SK-N-SH (cell line): Measurements from ENCODE around the gene HSPB2. TPM values are rescaled to one million over a fixed set of nuclear protein-coding genes. Genes with fewer than 3 reads are reported as not detected.

Experiments used
- CTCF ChIA-PET: fragments of 300-600, 350-600 bp; formaldehyde crosslinking; extraction: SDS; loops from one replicate; lab custom pipeline; 2021; lab: Yijun Ruan, JAX
- POLR2A ChIA-PET: fragments of 350-600 bp; sonication (Branson Sonifier 250); formaldehyde crosslinking; extraction: SDS; loops from one replicate; lab custom pipeline; 2020; ENCODE audit warnings: antibody characterized with exemption, inconsistent platforms; lab: Yijun Ruan, JAX
- DNase-seq: peaks from one replicate; pipeline ENCODE4 v3.0.0; 2012
- H2AFZ ChIP-seq: fragments of 200-600 bp; sonication (generic); 2 replicates; pipeline ENCODE4 v1.8.1; 2016; ENCODE audit warnings: antibody characterized with exemption, mild to moderate bottlenecking, low read depth
- H3F3A ChIP-seq: fragments of 200-600 bp; sonication (generic); replicated peaks from 2 replicates; pipeline ENCODE3; 2016; ENCODE audit warnings: antibody characterized with exemption, mild to moderate bottlenecking; ENCODE audit not compliant: insufficient read depth
- H3K27ac ChIP-seq, 2 experiments: fragments of 200-500 bp in 1 of 2; fragments of 200-600 bp in 1 of 2; sonication (Bioruptor generic) in 1 of 2; sonication (generic), shearing (Covaris generic) in 1 of 2; 2 replicates each; pipeline versions ENCODE4 v1.5.1 to v1.6.1; 2014 to 2016; ENCODE audit warnings: low read depth in 2 of 2, inconsistent platforms in 1 of 2, low read length in 1 of 2, mild to moderate bottlenecking in 1 of 2, mixed read lengths in 1 of 2
- H3K27me3 ChIP-seq: fragments of 200-600 bp; sonication (generic), shearing (Covaris generic); 2 replicates; pipeline ENCODE4 v1.6.1; 2016; ENCODE audit warnings: mixed run types; ENCODE audit not compliant: insufficient read depth
- H3K36me3 ChIP-seq, 2 experiments: fragments of 200-500 bp in 1 of 2; fragments of 200-600 bp in 1 of 2; sonication (Bioruptor generic) in 1 of 2; sonication (generic) in 1 of 2; replicated peaks in 1 of 2; 2 replicates each; pipeline versions ENCODE3 to v1.5.1; 2014 to 2016; ENCODE audit warnings: low read length in 1 of 2, mild to moderate bottlenecking in 1 of 2; ENCODE audit not compliant: insufficient read depth in 2 of 2, control insufficient read depth in 1 of 2
- H3K4me1 ChIP-seq, 2 experiments: fragments of 200-500 bp in 1 of 2; fragments of 200-600 bp in 1 of 2; sonication (Bioruptor generic) in 1 of 2; sonication (generic), shearing (Covaris generic) in 1 of 2; 2 replicates each; pipeline versions ENCODE4 v1.5.1 to v1.6.1; 2014 to 2016; ENCODE audit warnings: low read depth in 1 of 2, low read length in 1 of 2, mixed run types in 1 of 2; ENCODE audit not compliant: insufficient read depth in 2 of 2, control insufficient read depth in 1 of 2
- H3K4me2 ChIP-seq: fragments of 200-600 bp; sonication (generic), shearing (Covaris generic); 2 replicates; pipeline ENCODE4 v1.6.1; 2017; ENCODE audit warnings: mixed run types
- H3K4me3 ChIP-seq, 2 experiments: fragments of 200-500 bp in 1 of 2; fragments of 200-600 bp in 1 of 2; sonication (Bioruptor generic) in 1 of 2; sonication (generic), shearing (Covaris generic) in 1 of 2; 2 replicates each; pipeline versions ENCODE4 v1.5.1 to v1.8.1; 2014 to 2016; ENCODE audit warnings: low read depth in 2 of 2, inconsistent platforms in 1 of 2, low read length in 1 of 2, mild to moderate bottlenecking in 1 of 2, mixed read lengths in 1 of 2, moderate library complexity in 1 of 2
- H3K79me2 ChIP-seq: fragments of 200-600 bp; sonication (generic); 2 replicates; pipeline ENCODE4 v1.8.1; 2017; ENCODE audit warnings: mild to moderate bottlenecking; ENCODE audit not compliant: insufficient read depth
- H3K9ac ChIP-seq: fragments of 200-600 bp; sonication (generic); 2 replicates; pipeline ENCODE4 v1.6.1; 2017; ENCODE audit warnings: mixed run types
- H3K9me2 ChIP-seq: fragments of 200-600 bp; sonication (generic); 2 replicates; pipeline ENCODE4 v1.6.1; 2017; ENCODE audit warnings: mixed run types
- H3K9me3 ChIP-seq: fragments of 200-600 bp; sonication (generic); 2 replicates; pipeline ENCODE4 v1.6.1; 2017; ENCODE audit warnings: mixed run types, mild to moderate bottlenecking, moderate library complexity
- H4K20me1 ChIP-seq: fragments of 200-600 bp; sonication (generic); 2 replicates; pipeline ENCODE4 v1.6.1; 2017; ENCODE audit warnings: mild to moderate bottlenecking, mixed run types; ENCODE audit not compliant: insufficient read depth
- ELF1 ChIP-seq: IDR thresholded peaks from 2 replicates; pipeline ENCODE4 v1.4.0; 2012
- FOXJ3 ChIP-seq: sonication (generic); formaldehyde crosslinking; IDR thresholded peaks from 2 replicates; pipeline ENCODE4 v1.5.1; 2020; ENCODE audit warnings: mild to moderate bottlenecking, missing genetic modification reagents
- GABPA ChIP-seq: IDR thresholded peaks from 2 replicates; pipeline ENCODE4 v1.4.0; 2012; ENCODE audit warnings: low read depth, mild to moderate bottlenecking
- MEF2A ChIP-seq: IDR thresholded peaks from 2 replicates; pipeline ENCODE4 v1.4.0; 2012; ENCODE audit warnings: low read depth, borderline replicate concordance
- MXI1 ChIP-seq: IDR thresholded peaks from 2 replicates; pipeline ENCODE4 v1.6.1; 2012; ENCODE audit warnings: mild to moderate bottlenecking, low read depth, low read length, improper control_type of control experiment
- NRF1 ChIP-seq: IDR thresholded peaks from 2 replicates; pipeline ENCODE4 v1.6.1; 2012; ENCODE audit warnings: low read depth, mild to moderate bottlenecking, low read length
- RAD21 ChIP-seq: IDR thresholded peaks from 2 replicates; pipeline ENCODE4 v1.6.1; 2012; ENCODE audit warnings: mild to moderate bottlenecking, low read length
- RFX5 ChIP-seq: IDR thresholded peaks from 2 replicates; pipeline ENCODE4 v1.6.1; 2012; ENCODE audit warnings: mild to moderate bottlenecking, improper control_type of control experiment, low read length
- RXRA ChIP-seq: IDR thresholded peaks from 2 replicates; pipeline ENCODE4 v1.4.0; 2012; ENCODE audit warnings: low read depth, mild to moderate bottlenecking, borderline replicate concordance
- WGBS: methylation state at CpG from one replicate; pipeline ENCODE4 v1.1.6; 2017; ENCODE audit warnings: low lambda C conversion rate; 5-methylcytosine and 5-hydroxymethylcytosine counted together
- polyA plus RNA-seq, 3 experiments: library from polyadenylated mRNA; depleted of rRNA; stranded (reverse); fragments of >200 nt; gene quantifications; 2 replicates each; pipeline ENCODE4 v1.2.3, GENCODE V29; 2012
- TF ChIP-seq, protein P1 (sequence below): IDR thresholded peaks from 2 replicates; pipeline ENCODE4 v1.6.1; 2012; ENCODE audit warnings: mild to moderate bottlenecking, low read depth, low read length, moderate library complexity
- TF ChIP-seq, protein P2 (sequence below): IDR thresholded peaks from 2 replicates; pipeline ENCODE4; 2012
- TF ChIP-seq, protein P3 (sequence below): IDR thresholded peaks from 2 replicates; pipeline ENCODE4 v1.4.0; 2012; ENCODE audit warnings: low read depth, borderline replicate concordance
- TF ChIP-seq, protein P4 (sequence below): IDR thresholded peaks from 2 replicates; pipeline ENCODE4 v1.4.0; 2012; ENCODE audit warnings: low read depth
- TF ChIP-seq, protein P5 (sequence below): fragments of 200-600 bp; sonication (generic); IDR thresholded peaks from 2 replicates; pipeline ENCODE4 v1.6.1; 2017; ENCODE audit warnings: antibody characterized with exemption, mild to moderate bottlenecking, moderate library complexity

HSPB2 gene
- polyA plus RNA-seq, 1 of the 3 experiments (the other 2 are of a cell fraction) = not detected

DNA sequence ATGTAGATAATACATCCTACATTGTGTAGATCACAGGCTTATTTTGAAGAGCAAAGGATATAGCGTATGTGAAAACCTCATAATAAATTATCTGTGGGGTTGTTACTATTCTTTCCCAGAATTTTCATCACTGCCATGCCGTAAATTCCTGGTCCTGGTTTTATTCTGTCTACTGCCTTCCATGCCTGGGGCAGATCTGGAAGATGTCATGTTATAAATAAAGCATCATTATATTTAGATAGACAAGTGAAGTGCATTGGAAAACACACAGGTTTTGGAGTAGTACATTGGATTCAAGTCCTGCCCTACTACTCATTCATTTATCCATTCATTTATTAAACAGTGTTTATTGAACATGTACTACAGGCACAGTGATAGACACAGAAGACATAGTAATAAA lies 8.4 kb downstream of the HSPB2 start (continued):
- TF ChIP-seq RAD21 = no peak
- no peak for TF ChIP-seq FOXJ3 (CRISPR knock-in tag)
- no peak for TF ChIP-seq ELF1
- no peak for TF ChIP-seq MEF2A
- TF ChIP-seq, protein P1, sequence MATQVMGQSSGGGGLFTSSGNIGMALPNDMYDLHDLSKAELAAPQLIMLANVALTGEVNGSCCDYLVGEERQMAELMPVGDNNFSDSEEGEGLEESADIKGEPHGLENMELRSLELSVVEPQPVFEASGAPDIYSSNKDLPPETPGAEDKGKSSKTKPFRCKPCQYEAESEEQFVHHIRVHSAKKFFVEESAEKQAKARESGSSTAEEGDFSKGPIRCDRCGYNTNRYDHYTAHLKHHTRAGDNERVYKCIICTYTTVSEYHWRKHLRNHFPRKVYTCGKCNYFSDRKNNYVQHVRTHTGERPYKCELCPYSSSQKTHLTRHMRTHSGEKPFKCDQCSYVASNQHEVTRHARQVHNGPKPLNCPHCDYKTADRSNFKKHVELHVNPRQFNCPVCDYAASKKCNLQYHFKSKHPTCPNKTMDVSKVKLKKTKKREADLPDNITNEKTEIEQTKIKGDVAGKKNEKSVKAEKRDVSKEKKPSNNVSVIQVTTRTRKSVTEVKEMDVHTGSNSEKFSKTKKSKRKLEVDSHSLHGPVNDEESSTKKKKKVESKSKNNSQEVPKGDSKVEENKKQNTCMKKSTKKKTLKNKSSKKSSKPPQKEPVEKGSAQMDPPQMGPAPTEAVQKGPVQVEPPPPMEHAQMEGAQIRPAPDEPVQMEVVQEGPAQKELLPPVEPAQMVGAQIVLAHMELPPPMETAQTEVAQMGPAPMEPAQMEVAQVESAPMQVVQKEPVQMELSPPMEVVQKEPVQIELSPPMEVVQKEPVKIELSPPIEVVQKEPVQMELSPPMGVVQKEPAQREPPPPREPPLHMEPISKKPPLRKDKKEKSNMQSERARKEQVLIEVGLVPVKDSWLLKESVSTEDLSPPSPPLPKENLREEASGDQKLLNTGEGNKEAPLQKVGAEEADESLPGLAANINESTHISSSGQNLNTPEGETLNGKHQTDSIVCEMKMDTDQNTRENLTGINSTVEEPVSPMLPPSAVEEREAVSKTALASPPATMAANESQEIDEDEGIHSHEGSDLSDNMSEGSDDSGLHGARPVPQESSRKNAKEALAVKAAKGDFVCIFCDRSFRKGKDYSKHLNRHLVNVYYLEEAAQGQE = no peak
- no peak for TF ChIP-seq MXI1
- TF ChIP-seq, protein P2, sequence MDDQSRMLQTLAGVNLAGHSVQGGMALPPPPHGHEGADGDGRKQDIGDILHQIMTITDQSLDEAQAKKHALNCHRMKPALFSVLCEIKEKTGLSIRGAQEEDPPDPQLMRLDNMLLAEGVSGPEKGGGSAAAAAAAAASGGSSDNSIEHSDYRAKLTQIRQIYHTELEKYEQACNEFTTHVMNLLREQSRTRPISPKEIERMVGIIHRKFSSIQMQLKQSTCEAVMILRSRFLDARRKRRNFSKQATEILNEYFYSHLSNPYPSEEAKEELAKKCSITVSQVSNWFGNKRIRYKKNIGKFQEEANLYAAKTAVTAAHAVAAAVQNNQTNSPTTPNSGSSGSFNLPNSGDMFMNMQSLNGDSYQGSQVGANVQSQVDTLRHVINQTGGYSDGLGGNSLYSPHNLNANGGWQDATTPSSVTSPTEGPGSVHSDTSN = no peak

DNA sequence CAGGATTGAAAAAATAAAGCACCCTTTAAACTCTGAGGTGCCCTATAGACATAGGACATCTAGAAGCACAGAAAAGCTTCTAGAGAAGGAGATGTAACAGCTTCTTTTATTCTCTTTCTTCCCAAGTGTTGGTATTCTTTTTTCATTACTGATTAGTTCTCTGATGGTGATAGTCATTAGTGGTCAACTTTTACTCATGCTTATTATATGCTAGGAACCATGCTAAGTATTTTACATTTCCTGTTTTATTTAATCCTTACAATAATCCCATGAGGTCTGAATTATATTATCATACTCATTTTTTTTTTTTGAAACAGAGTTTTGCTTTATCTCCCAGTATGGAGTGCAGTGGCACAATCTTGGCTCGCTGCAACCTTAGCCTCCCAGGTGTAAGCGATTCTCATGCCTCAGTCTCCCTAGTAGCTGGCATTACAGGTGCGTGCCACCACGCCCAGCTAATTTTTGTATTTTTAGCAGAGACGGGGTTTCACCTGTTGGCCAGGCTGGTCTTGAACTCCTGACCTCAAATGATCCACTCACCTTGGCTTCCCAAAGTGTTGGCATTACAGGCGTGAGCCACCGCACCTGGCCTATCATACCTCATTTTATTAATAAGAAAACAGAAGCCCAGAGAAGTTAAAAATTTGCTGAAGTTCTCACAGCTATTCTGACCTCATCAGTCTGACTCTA lies 9.2 kb downstream of the HSPB2 start:
- TF ChIP-seq MXI1 = no peak
- TF ChIP-seq, protein P3, sequence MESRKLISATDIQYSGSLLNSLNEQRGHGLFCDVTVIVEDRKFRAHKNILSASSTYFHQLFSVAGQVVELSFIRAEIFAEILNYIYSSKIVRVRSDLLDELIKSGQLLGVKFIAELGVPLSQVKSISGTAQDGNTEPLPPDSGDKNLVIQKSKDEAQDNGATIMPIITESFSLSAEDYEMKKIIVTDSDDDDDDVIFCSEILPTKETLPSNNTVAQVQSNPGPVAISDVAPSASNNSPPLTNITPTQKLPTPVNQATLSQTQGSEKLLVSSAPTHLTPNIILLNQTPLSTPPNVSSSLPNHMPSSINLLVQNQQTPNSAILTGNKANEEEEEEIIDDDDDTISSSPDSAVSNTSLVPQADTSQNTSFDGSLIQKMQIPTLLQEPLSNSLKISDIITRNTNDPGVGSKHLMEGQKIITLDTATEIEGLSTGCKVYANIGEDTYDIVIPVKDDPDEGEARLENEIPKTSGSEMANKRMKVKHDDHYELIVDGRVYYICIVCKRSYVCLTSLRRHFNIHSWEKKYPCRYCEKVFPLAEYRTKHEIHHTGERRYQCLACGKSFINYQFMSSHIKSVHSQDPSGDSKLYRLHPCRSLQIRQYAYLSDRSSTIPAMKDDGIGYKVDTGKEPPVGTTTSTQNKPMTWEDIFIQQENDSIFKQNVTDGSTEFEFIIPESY = no peak
- TF ChIP-seq RAD21 = no peak
- TF ChIP-seq, protein P1 = no peak
- TF ChIP-seq MEF2A = no peak
- no peak for TF ChIP-seq NRF1
- no peak for TF ChIP-seq GABPA
- TF ChIP-seq, protein P4, sequence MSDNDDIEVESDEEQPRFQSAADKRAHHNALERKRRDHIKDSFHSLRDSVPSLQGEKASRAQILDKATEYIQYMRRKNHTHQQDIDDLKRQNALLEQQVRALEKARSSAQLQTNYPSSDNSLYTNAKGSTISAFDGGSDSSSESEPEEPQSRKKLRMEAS = no peak
- TF ChIP-seq RXRA = no peak
- TF ChIP-seq, protein P5, sequence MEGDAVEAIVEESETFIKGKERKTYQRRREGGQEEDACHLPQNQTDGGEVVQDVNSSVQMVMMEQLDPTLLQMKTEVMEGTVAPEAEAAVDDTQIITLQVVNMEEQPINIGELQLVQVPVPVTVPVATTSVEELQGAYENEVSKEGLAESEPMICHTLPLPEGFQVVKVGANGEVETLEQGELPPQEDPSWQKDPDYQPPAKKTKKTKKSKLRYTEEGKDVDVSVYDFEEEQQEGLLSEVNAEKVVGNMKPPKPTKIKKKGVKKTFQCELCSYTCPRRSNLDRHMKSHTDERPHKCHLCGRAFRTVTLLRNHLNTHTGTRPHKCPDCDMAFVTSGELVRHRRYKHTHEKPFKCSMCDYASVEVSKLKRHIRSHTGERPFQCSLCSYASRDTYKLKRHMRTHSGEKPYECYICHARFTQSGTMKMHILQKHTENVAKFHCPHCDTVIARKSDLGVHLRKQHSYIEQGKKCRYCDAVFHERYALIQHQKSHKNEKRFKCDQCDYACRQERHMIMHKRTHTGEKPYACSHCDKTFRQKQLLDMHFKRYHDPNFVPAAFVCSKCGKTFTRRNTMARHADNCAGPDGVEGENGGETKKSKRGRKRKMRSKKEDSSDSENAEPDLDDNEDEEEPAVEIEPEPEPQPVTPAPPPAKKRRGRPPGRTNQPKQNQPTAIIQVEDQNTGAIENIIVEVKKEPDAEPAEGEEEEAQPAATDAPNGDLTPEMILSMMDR = no peak
- TF ChIP-seq RFX5 = no peak
- Histone ChIP-seq H3K27ac (no peak overlapping the region), H4K20me1 (no peaks in the 10 kb centered on the region), H3K4me1 (peaks cover 7 to 31% of the 10 kb centered on the region in 2 experiments), H2AFZ (no peak overlapping the region), H3K9me2 (no peaks in the 10 kb centered on the region), H3K27me3 (no peaks in the 10 kb centered on the region), H3K4me2 (no peak overlapping the region), H3K36me3 (no peaks in the 10 kb centered on the region), H3K9me3 (no peaks in the 10 kb centered on the region), H3K79me2 (no peaks in the 10 kb centered on the region), H3K4me3 (no peak overlapping the region), H3F3A (peaks cover 16% of the 10 kb centered on the region), H3K9ac (no peak overlapping the region)
- ChIA-PET CTCF (no interaction called here), POLR2A (no interaction called here)
- DNase-seq = no peak
- WGBS = 93% methylated on average over 7 of the region's 7 CpGs
